Ecto neural progenitor cell (in vitro differentiated cells): Measurements from ENCODE around the gene CD300H.
A peak's percentile ranks its signal among the peaks of the same experiment; 100 is the strongest.

Experiments used
- DNase-seq: peaks from one replicate; pipeline ENCODE4 v3.0.0-alpha.2; 2018; ENCODE audit warnings: low spot score

Gene CD300H

GRCh38 chr17:74549343-74549742 is 18.0 kb downstream of the CD300H start:
- DNase-seq: no peak

GRCh38 chr17:74547736-74548135 is 19.6 kb downstream of the CD300H start:
- DNase-seq: no peak

GRCh38 chr17:74547264-74547663 is 20.0 kb downstream of the CD300H start:
- DNase-seq: no peak

GRCh38 chr17:74546586-74546985 is 20.7 kb downstream of the CD300H start:
- DNase-seq: no peak

- DNase-seq: no peak
Measured at GRCh38 chr17:74545843-74546230, 21.5 kb downstream of the CD300H start, which contains the start of gene CD300C. Gene CD300C, minus strand, starts transcription at chr17:74546115. Its CDS starts 333 bp downstream, at chr17:74545782.

- DNase-seq: no peak
Measured at GRCh38 chr17:74544991-74545842, 22.1 kb downstream of the CD300H start.

GRCh38 chr17:74543891-74544760 is 23.2 kb downstream of the CD300H start:
- no peak for DNase-seq

- no peak for DNase-seq
Measured at GRCh38 chr17:74543406-74543805, 23.9 kb downstream of the CD300H start.

- no peak for DNase-seq
Measured at GRCh38 chr17:74542727-74543383, 24.5 kb downstream of the CD300H start.

GRCh38 chr17:74542166-74542565 is 25.1 kb downstream of the CD300H start:
- DNase-seq: no peak

GRCh38 chr17:74541176-74542111 is 25.9 kb downstream of the CD300H start:
- DNase-seq: no peak

GRCh38 chr17:74539281-74539820 is 28.0 kb downstream of the CD300H start:
- no peak for DNase-seq

- no peak for DNase-seq
Measured at GRCh38 chr17:74536890-74537289, 30.4 kb downstream of the CD300H start.

GRCh38 chr17:74532115-74532514 is 35.2 kb downstream of the CD300H start:
- peak; percentile 31 for DNase-seq

GRCh38 chr17:74531231-74531761 is 36.0 kb downstream of the CD300H start, which contains the start of gene CD300LB:
Gene CD300LB, minus strand, starts transcription at chr17:74531475. Its CDS starts 125 bp downstream, at chr17:74531350.
- no peak for DNase-seq

- DNase-seq: peak; percentile 41
Measured at GRCh38 chr17:74530831-74531150, 36.5 kb downstream of the CD300H start.

- DNase-seq: peak; percentile 28
Measured at GRCh38 chr17:74529243-74529642, 38.1 kb downstream of the CD300H start.

GRCh38 chr17:74528491-74529199 is 38.7 kb downstream of the CD300H start:
- DNase-seq: peak; percentile 34

GRCh38 chr17:74527756-74528155 is 39.6 kb downstream of the CD300H start:
- DNase-seq: peak; percentile 32

- DNase-seq: peak; percentile 35
Measured at GRCh38 chr17:74527081-74527480, 40.2 kb downstream of the CD300H start.
